HG03175 (cell line): Measurements from ENCODE around the gene CLK3.

Experiments used
- ATAC-seq: cut with Tn5 transposase; IDR thresholded peaks from one replicate; pipeline ENCODE4 v1.9.1; 2021; ENCODE audit warnings: mild to moderate bottlenecking, moderate library complexity; ENCODE audit not compliant: unreplicated experiment

CLK3 gene

GRCh38 chr15:74603026-74603788, 12.4 kb upstream of the CLK3 start:
- ATAC-seq: no peak

- no peak for ATAC-seq
Observed at GRCh38 chr15:74603789-74604705, 11.6 kb upstream of the CLK3 start.

DNA sequence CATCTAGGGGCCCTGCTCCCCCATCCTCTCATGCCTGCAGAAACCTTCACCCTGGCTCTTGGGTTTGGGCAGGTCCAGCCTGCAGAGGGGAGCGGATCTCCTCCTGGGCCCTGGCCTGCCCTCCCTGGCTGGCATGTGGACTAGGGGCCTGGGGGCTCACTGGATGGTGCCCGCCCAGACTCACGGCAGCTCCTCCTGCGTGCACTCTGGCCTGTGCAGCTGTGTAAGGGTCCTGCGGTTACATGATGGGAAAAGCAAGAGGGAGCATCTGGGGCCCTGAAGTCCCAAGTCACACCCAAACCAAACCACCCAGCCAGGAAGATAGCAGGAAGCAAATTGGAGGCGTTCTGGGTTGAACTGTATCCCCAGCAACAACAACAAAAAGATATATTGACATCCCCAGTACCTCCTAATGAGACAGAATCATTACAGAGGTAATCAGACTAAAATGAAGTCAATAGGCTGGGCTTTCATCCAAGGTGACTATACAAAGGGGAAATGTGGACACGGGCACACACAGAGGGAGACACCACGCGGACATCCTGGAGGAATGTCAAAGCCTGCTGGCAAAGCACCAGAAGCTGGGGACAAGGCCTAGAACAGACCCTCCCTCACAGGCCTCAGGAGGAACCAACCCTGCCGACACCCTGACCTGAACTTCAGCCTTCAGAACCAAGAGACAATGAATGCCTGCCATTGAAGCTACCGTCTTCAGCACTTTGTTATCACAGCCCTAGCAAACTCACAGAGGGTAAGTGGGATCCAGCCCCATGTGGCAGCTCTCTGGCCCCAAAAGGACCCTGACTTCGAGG, 10.4 kb upstream of the CLK3 start:
- no peak for ATAC-seq

- ATAC-seq: no peak
Observed at GRCh38 chr15:74605795-74606150, 9.9 kb upstream of the CLK3 start.

GRCh38 chr15:74608786-74609185, 6.8 kb upstream of the CLK3 start:
- no peak for ATAC-seq

- ATAC-seq: no peak
Observed at GRCh38 chr15:74609938-74610301, 5.7 kb upstream of the CLK3 start.

GRCh38 chr15:74610302-74610951, 5.2 kb upstream of the CLK3 start:
- no peak for ATAC-seq

- no peak for ATAC-seq
Observed at GRCh38 chr15:74611341-74611740, 4.3 kb upstream of the CLK3 start.

GRCh38 chr15:74611834-74612233, 3.8 kb upstream of the CLK3 start:
- no peak for ATAC-seq

DNA sequence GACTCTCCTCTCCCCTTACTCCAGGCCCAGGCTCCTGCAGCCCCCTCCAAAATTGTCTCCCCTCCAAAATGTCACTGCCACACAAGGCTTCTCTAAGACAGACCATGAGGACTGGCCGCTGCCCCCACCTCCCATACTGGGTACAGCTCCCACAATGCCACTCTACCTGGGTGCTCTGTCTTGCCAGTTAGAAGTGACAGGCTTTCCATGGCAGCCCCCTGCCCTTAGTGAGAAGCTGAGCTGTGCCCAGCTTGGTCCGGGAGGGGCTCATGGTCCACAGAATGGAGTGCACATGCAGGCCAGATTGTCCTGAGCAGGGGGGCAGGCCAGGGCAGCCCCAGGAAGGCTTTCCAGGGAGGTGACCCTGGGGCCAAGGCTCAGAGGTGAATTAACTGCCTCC, 3.0 kb upstream of the CLK3 start:
- no peak for ATAC-seq

DNA sequence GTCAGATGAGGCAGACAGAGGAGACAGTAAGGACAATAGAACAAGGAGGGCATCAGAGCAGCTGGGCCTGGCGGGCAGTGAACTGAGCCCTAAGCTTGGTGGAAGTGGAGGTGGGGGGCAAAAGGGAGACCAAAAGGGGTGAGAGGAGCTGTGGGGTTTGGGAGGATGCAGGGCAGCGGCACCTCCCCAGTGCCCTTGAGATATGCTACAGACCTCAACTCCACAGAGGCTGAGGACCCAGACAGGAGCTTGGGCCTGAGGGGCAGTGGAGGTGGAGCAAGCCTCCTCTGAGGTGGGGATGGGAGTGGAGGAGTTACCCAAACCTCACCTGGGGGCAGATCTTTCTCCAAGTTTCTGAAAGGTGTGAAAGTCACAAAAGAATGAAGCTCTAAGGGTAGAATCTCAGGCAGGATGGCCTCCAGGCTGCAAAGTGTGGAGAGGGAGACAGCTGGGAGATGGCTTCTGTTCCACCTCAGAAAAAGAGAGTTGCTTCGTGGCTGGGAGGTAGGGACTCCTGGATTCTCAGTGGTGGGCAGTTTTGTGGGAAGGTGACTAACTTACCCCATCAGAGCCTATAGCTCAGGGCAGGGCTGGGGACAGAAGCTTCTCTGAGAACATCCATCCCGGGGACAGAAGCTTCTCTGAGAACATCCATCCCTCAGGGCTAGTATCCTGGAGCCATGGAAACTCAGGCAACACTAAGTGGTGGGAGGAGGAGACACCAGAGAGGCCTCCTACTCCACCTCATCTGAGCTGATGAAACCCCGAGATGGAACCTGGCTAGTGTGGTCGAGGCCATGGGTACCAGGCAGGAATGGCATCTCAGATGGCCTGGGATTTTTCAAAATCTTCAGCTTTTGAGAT, 2.3 kb upstream of the CLK3 start:
- ATAC-seq: no peak

- ATAC-seq: no peak
Observed at GRCh38 chr15:74613953-74614743, 1.5 kb upstream of the CLK3 start.

- peak; percentile 49 for ATAC-seq
Observed at GRCh38 chr15:74614744-74615507, 710 bp upstream of the CLK3 start.

DNA sequence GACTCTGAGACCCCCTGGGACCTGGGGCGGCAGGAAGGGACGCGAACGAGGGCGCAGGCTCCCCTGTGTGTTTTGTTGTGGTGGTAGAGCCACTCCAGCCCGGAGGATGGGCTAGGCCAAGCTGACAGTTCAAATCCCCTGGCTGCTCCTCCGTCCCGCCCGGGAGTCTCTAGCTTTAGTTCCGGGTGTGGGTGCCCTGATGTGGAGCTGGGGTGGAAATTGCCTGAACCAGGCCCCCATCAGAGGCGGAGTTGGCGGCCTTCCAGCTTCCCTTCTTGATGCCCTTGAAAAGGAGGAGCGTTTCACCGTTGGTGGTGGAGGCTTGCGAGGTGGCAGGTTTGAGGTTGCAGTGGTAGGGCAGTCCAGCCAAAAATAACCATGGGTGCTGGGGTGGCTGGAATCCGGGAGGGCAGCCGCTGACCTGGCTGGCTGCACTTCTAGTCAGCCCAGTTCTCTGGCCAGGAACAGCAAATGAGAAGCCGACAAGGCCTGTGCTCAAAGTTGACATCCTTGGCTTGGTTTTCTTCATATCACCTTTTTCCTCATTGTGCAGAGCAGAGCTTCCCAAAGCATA, 817 bp downstream of the CLK3 start:
- no peak for ATAC-seq

DNA sequence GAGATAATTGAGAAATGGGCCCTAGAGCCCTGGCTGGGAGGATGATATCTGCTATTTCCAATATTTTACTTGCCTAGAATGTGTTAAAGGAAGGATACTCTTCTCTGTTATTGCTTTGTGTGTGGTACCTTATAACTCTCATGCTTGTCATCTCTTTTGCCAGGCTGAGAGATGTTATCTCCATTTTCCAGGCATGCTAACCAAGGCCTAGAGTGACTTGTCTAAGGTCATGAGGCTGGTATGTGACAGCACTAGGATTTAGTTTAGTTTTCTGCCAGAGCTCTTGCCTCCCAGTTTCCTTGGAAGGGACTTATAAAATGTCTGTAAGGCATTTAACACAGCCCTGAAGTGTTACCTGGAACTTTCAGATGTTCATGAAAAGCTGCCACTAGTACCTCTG, 1.4 kb downstream of the CLK3 start:
- no peak for ATAC-seq

GRCh38 chr15:74618841-74619596, 3.4 kb downstream of the CLK3 start:
- no peak for ATAC-seq

DNA sequence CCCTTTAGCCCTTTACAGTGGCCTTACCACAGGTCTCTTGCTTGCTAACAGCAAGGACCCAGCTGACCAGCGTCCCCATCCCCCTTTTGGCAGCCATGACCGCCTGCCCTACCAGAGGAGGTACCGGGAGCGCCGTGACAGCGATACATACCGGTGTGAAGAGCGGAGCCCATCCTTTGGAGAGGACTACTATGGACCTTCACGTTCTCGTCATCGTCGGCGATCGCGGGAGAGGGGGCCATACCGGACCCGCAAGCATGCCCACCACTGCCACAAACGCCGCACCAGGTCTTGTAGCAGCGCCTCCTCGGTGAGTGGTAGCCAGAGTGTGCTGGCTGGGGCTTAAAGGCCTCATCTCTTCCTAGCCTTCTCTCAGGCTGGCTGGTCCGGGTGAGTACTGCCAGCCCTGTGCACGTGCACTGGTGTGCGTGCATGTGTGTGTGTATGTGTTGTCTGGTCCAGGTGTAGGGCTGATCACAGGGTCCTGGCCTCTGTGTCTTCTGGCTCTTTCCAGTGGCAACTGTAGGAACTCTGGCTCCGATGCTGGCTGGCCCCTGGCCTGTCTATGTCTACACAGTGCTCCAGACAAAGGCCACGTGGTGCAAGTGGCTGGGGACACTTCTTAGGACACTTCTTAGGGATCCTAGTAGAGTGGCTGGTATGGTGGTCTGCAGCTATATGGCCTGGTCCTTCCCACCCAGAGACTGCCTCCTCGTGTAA, 4.4 kb downstream of the CLK3 start:
- no peak for ATAC-seq
